HG02610 (cell line): ENCODE measurements around the gene DYTN.
"Not testable (repeated sequence)": the region's sequence is repeated elsewhere in the genome, so short reads cannot be mapped to it uniquely, and the experiment has no call there.

ENCODE experiments used
- ATAC-seq: cut with Tn5 transposase; IDR thresholded peaks from one replicate; pipeline ENCODE4 v1.9.1; 2021; ENCODE audit warnings: mild to moderate bottlenecking, moderate library complexity; ENCODE audit not compliant: unreplicated experiment

Gene DYTN, protein sequence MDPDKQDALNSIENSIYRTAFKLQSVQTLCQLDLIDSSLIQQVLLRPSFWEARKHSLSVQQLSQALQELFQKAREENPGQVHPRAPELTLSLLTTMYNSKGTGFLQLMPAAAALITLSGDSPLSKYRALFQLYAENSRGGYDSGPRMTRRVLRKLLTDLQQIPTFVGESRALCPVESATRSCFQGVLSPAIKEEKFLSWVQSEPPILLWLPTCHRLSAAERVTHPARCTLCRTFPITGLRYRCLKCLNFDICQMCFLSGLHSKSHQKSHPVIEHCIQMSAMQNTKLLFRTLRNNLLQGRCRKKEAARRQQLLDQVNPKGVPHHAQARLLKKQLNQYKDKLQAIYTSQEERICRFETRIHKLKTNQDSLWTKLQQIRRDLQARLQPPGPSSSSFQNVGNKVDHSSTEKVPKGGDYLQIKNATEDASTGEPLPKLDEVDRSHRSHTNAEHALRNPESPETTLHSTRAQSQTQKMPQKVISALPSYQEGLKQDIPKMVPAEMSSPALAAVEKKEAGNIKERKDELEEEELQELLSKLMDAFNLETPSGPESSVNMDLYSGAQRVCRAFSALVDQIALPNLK

DNA sequence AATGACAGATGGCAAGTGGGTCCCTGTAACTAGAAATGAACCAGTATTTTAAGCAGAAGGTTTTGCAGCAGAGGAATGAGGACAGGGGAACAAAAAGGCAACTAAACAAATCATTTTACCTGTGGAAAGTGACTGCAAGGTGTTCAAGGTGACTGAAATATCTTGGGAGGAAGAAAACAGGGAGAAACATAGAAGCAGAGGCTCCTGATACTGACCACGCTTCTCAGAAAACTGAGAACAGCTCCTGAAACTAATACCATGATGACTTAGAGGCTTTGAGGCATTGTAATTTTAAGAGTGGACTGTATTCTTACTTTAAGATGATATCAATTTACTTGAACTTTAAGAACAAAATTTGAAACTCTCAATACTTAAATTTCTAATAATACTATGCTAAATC lies at the start of gene DYTN:
DYTN (minus strand) TSS at position 101 of the 400 bp plus-strand sequence. CDS start 117 bp downstream, outside the sequence.
- no peak for ATAC-seq

DNA sequence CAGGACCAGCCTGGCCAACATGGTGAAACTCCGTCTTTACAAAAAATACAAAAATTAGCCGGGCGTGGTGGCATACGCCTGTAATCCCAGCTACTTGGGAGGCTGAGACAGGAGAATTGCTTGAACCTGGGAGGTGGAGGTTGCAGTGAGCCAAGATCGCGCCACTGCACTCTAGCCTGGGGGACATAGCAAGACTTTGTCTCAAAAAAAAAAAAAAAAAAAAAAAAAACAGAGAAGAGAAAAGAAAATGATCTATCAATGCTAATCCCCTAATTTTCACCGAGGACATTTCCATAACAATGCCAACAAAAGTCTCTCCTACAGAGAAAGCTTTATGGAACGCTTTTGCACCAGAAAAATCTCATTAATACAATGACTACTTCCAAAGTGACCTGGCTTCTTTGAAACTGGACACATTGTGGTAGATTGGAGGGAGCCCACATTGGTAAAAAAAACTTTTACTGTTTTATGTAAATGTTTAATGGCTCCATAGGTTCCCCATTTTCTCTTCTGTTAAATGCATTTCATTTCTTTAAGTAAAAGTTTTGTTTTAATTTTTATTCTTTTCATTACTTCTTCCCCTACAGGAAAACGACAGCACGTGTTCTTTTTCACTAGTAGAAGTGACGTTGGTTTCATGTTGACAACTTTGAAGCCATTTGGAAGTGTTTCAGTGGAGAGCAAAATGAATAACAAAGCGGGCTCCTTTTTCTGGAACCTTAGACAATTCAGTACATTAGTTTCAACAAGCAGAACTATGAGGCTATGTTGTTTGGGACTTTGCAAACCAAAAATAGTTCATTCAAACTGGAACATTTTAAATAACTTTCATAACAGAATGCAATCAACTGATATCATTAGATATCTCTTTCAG lies 48.1 kb upstream of the DYTN start:
- ATAC-seq = no peak

DNA sequence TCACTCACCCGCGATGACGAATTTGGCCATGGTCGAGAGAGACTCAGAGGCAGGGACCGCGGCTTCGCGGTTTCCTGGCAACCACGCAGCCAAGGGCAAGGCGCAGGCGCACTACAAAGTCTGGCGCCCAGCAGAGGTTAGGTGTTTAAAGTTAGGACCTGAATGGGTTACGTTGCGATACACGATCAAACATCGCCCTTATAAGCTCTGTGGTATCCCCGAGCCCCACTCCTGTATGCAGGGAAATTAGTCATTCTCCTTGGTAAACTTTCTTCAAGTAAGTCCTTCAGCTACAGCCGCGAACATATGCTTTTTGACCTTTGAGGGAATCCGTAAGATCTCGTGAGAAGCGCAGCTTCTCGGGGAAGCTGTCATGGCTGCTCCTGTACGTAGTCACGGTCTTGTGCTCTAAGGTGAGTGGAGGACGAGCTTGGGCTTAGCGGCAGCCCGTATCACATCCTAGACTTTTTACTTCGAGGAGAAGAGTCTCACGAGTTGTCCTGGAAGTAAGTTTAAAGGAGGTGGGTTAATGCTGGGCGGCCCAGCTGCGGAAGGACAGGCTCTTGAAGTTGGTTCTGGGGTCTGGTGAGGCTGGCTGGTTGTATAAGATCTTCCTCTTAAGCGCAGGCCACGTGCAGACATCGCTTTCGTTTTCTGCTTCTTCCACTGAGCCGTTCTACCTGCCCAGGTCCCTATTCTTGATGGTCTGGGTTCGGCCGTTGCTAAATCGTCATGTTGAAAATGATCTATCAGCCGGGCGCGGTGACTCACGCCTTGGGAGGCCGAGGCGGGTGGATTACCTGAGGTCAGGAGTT lies 47.3 kb upstream of the DYTN start, which contains the start of the genes FASTKD2 and MDH1B:
FASTKD2 (plus strand) TSS at position 365 of the 815 bp plus-strand sequence. CDS start 1,088 bp downstream, outside the sequence.
MDH1B (minus strand) TSS at position 87 of the 815 bp plus-strand sequence; CDS start at position 30, 57 bp downstream.
- peak; percentile 92 for ATAC-seq

DNA sequence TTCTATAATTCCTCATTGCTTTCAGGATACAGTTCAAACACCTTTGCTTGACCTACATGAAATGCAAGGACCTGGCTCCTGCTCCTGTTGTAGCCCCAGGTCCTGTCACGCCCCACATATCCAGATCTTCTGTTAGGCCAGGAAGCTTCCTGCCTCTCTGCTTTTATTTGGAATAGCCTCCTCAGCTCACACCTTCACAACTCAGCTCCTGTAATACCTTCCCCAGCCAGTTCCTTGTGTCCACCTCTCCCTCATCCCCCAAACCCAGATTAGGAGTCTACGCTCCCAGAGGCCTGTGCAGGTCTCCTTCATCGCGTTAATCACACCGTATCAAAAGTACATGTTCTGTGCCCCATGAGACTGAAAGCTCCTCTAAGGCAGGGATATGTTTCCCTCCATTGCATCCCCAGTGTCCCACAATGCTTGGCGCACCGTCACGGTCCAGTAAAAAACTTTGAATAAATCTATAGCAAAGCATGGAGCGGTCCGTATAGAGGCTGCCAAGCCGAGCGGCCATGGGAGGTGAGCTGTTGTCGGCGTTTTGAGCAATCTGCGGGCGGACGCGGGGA lies 46.6 kb upstream of the DYTN start:
- peak; percentile 1 for ATAC-seq

DNA sequence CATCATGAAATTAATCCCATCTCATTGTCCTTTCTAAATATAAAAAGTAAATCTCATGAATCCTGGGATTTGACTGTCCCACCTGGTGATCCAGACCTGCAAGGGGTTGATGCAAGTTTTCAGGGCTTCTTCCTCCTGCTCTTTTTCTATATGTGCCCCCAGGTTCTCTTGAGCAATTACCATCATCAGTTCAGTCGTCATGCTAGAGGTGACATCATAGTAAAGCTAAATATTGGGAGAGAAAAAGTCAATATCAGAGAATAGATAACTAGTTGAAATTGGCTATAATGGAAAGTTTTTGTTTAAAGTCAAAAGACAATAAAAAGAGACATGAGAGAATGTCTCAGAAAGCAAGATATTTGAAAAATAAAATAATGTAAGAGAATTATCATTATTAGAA lies 38.6 kb upstream of the DYTN start:
- ATAC-seq = no peak

DNA sequence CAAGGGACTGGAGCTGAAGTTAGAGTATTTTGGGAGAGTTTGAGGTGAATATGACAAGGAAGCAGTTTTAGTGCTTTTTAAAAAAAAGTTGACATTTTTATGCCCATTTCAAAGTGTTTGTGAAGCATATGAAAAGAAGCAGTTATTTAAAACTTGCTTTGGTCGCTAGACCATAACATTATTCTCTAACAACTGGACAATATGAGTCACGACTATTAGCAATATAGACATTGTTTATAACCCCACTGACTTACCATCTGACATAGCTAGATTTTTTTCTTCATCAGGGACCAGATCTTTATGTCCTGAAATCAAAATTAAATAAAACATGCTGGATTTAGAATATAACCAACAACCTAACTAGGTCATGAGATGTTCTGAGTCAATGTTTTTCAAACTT lies 22.6 kb upstream of the DYTN start:
- no peak for ATAC-seq

DNA sequence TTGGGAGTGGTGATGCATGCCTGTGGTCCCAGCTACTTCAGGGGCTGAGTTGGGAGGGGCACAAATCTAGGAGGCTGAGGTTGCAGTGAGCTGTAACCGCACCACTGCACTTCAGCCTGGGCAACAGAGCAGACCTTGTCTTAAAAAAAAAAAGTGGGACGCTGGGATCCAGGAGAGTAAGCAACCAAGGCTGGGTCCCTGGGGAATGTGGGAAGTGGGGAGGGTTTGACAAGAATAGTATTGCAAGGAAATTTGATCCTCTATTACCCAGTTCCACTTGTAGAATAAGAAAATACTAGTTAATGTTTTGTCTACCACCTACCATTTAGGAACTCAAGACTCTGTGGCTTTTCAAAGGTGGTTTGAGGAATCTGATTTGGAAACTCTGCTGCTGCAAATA lies 21.1 kb upstream of the DYTN start:
- no peak for ATAC-seq

DNA sequence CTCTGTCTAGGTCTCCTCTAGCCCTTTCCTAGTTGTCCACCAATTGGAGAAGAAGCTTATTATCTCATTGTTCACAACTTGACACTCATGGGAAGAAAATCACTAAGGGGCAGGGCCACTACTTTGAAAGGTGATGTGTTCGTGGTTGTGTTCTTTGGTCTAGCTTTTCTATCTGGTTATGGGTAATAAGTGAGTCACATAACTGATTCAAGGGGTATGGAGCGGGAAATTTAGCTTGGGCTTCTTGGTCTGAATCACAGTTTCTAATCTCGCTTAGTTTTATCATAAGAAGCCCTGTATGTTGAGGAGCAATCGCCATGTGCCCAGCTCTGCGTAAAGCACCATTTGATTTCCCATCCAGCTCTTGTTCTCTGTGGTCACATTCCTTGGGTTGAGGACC lies 18.7 kb upstream of the DYTN start:
- no peak for ATAC-seq

DNA sequence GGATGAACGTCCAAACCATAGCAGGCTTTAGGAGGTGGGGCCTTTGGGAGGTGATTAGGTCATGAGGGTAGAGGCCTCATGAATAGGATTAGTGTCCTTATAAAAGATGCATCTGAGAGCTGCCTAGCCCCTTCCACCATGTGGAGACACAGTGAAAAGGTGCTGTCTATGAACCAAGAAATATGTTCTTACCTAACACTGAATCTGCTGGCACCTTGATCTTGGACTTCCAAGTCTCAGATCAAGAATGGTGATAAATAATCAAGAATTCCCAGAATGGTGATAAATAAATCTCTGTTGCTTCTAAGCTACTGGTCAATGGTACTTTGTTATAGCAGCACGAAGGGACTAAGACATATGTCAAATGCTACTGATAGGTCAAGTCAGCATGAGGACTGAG lies 15.1 kb upstream of the DYTN start:
- no peak for ATAC-seq

DNA sequence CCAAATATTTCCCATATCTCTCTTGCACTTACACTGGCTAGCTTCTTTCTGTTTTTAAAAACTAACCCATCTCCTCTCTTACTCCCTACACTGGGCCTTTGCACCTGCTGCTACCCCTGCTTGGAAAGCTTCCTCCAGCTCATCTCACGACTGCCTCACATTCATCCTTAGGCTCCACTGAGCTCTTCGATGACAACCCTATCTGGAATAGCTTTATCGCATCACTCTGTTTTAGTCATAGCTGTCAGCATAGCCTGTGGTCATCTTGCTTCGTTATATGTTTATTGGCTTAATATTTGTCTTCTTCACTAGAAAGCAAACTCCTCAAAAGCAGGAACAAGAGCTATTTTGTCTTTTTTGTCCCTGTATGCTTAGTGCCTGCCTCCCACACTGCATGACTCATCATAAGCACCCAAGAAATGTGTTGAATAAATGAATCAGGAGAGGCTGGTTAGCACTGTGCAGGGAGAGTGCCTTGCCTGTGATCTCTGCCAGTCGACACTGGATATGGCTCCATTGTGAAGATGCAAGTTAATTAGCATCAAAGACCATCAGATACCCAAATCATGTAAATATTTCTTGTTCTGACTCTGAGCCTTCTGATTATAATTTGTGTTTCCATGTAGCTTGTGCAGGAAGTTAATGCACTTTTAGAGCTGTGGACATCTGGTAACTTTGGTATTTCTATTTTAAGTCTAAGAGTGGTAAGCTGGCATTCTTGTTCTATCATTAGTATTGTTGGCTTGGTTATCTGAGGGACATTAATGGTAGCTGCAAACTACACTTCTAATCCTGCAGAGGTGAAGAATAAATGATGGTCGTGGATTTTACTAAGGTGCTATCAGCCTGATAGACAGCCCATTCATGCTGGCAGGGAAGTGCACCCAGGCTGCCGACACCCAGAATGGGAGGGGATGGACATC lies 10.3 kb upstream of the DYTN start:
- no peak for ATAC-seq

DNA sequence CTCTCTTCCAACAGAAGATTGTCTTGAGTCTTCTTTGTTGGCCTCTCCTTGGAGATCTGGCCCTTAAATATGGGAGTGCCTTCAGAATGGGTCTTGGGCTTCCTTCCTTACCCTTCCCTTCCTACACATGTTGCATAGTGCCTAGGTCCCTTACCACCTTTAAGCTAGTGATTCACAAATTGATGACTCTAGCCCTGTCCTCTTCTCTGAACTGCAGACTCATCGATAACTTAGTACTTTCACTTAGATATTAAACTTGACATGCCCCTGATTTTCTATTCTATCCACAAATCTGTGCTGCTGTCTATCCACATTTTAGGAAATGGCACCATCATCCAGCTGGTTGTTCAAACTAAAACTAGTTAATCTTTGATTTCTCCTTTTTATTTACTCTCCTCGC lies 9.1 kb upstream of the DYTN start:
- ATAC-seq = no peak

DNA sequence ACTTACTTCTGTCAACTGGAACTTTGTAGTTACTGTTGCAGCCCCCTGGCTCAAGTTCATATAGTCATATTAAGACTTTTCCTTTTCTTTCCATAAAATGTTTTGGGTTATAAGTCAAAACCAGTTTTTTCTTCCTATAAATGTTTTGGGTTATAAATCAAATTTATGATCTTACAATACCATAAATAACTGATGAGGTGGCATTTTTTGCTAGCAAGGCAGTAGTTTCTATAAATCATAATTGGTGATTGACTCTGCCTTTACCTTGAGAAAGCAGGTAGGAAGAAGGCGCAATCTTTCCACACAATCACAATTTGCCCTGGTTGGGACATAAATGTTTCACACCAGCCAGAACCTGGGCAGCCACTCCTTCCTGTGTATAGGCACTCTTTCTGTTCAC lies 5.1 kb upstream of the DYTN start:
- ATAC-seq = no peak

DNA sequence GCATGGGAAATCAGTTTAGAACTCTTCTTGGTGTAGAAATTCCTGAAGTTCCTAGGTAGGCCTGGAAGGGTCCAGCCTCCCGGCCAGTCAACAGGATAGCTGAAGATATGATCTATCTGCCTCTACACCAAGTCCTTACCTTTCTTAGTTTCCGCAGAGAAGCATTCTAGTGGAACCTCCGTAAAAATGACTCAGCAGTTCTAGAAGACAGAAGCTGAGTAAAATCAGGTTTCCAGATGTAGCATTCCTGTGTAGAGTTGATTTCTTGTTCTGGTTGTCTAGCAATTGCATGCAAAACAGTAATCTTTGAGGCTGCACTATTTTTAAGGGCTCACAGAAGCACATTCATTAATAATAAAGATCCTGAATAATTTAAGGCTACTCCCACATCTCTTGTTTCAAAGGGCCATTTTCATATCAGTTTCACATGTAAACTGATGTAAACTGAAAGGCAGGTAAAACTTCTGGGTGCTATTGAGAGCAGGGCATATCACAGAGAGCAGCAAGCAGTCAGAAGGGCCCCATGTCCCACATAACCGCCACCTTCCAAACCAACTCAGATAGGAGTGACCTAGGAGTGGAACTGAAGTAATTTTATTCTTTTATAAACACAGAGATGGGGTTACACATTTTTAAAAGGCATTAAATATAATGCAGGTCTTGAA lies 3.2 kb upstream of the DYTN start:
- peak; percentile 95 for ATAC-seq

DNA sequence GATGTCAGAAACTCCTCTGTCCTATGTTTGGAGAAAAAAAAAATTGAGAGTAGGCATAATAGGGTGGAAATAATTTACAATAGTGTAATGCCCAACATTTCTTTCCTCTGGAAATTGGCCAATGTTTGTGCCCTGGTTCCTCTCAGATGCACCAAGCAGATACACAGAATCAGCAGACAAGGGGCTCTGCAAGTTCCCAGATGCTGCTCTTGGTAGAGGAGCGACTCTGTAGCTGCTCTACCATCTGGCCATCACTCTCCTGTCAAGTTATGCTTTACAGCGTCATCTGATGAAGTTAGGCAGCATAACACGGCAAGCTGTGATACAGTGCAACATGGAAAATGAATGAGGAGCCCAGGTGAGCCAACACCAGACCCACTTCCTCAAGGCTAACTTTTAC lies 1.6 kb downstream of the DYTN start:
- ATAC-seq = no peak

DNA sequence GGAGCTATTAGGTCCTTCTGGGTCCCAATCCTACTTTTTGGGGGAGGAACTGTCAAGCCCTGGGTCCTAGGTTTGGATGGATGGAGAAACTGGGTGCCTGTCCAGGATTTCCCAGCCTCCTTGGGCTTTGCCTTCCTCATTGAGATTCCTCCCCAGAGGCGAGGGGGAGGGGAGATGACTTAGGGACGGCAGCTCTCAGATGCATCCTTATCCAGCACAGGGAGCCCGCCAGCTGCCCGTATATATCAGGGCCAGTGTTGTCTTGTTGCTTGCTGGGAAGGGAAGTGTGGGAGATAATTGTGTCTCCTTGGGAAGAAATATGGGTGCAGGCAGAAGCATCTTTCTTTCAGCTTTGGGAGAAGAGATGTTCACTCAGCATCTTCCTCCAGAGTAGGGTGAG lies 3.0 kb downstream of the DYTN start:
- ATAC-seq = not testable (repeated sequence)

DNA sequence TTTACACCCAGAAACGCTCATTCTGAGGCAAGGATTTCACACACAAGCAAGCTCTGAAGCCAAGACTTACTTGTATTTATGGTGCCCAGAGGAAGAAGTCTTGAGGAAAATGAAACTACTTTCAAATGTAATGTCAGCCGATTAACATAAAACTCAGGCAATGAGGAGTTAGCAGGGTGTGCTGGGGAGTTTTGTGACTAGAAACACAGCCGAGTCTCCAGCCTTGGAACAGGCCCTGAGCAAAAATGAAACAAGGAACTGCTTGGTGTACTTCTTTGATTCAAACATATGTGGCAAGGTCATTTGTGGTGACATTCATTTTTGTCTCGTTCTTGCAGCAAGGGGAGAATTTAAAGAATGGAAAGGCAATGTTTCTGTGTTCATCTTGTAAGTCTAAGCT lies 4.5 kb downstream of the DYTN start:
- ATAC-seq = peak; percentile 94

DNA sequence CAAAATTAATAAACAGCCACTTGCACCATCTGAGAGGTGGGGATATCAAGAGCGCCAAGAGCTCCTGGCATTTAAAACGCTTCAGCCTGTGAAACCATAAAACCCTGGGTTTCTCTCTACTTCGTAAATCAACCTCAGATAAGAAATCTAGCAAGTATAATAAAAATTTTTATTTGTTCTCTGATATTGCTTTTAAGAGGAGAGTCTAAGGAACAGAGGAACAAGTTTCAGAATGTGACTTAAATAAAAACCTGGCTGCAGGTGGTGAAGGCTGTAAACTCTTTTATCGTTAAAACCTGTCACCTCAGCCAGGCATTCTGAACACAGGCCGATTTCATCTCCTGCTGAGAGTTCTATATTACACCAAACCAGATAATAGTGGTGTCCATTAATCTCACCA lies 9.9 kb downstream of the DYTN start:
- ATAC-seq = no peak

DNA sequence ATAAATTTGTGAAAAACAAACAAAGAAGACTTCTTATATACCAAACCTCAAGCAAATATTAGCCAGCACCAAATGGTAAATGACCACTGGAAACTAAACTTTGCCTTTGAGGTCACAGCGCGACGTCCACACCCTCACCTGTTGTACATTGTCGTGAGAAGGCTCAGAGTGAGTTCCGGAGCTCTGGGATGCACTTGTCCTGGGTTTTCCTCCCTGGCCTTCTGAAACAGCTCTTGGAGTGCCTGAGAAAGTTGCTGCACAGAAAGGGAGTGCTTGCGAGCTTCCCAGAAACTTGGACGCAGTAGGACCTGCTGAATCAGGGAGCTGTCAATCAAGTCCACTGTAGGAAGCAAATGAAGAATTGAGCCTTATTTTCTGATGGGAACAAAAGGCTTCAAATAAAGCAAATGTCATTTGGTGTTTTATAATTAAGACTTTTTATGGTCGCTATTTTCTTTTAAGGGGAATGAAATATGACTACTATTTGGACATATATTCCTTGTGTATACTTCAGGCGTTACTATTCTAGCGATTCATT lies 11.0 kb downstream of the DYTN start:
- ATAC-seq = no peak
